ENCODE results near the gene KRTAP10-5. TPM values are rescaled to one million over a fixed set of nuclear protein-coding genes. Genes with fewer than 3 reads are reported as not detected.
"Not testable (repeated sequence)": the region's sequence is repeated elsewhere in the genome, so short reads cannot be mapped to it uniquely, and the experiment has no call there.

KRTAP10-5 gene
- total RNA-seq, 8 experiments from 2014 or later, result 0.17 to 1.1 (median 0.43) TPM; not detected in 4

DNA sequence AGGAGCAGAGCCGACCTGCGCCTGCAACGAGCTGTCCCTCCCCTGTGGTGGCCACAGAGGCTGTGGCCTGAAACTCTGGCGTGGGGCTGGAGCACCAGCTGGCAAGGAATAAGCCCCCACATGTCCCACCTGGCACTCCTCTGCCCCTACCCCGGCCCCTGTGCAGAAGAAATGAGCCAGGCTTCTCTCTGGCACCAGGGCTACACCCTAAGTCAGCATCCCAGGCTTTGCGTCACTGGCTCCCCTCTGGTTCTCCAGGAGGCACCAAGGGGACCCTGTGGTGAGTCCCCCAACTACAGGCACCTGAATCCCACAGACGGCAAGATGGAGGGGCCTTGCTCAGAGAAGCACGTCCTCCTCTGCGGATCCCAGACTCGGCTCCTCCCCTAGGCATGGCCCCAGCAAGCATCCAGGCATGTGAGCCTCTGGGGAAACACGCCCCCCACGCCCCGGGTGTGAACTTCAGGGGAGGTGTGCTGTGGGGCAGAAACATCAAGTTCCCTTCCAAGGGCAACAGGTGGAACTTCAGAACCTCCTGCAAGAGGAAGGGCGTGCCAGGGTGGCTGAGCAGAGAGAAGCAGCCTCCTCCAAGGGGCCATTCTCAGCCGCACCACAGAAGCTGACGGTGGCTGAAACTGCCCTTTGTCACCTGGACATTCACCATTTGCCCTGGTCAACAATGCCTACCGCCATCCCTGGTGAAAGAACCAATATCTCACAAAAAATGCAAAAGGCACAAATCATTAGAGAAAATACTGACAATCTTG, 22.9 kb upstream of the KRTAP10-5 start:
- no peaks in the 10 kb centered on the region for H3K4me1 ChIP-seq (replicated peaks in 1 of 2)
- no peak overlapping the region for H3K4me3 ChIP-seq
- in situ Hi-C loops (cut with MboI; ENCODE audit: low pct_unique_long_range_greater_than_20kb in 2 of 9, low sequenced_read_pairs in 9 of 9, unreplicated experiment in 9 of 9), result no loop called here
- no peak overlapping the region for H3K27ac ChIP-seq
- ATAC-seq (replicated peaks in 6 of 8), result no peak
- WGBS, 10 experiments, result 8 to 80% (median 37%) methylated on average over 1 to 5 of the region's 17 CpGs; no CpG with 5 or more reads in 3 of the 10 experiments

DNA sequence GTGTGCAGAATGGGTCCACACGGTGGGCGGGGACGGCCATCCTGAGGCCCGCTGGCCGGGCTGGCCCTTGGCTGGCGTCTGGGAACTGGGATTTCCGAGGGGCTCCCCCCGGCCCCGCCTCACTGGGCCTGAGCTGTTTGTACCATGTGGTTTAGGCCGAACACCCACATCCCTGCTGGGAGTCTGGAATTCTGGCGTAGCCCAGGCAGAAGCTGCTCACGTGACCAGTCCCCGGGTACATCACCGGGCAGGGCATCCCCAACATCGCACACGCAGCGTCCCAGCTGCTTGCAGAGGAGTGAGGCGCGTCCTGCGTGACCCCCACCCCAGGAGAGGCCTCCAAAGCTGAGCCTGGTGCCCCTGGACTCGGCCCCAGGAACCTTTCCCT, 22.1 kb upstream of the KRTAP10-5 start:
- no peak overlapping the region for H3K4me3 ChIP-seq
- H3K4me1 ChIP-seq (replicated peaks in 1 of 2), result no peaks in the 10 kb centered on the region
- peak in 1 of 8 experiments; percentile 77 for ATAC-seq (replicated peaks in 6 of 8)
- 20 to 90% (median 80%) methylated on average over 1 to 2 of the region's 21 CpGs; no CpG with 5 or more reads in 7 of the 10 experiments for WGBS, 10 experiments
- no peak overlapping the region for H3K27ac ChIP-seq
- in situ Hi-C loops (cut with MboI; ENCODE audit: low pct_unique_long_range_greater_than_20kb in 2 of 9, low sequenced_read_pairs in 9 of 9, unreplicated experiment in 9 of 9), result no loop called here

DNA sequence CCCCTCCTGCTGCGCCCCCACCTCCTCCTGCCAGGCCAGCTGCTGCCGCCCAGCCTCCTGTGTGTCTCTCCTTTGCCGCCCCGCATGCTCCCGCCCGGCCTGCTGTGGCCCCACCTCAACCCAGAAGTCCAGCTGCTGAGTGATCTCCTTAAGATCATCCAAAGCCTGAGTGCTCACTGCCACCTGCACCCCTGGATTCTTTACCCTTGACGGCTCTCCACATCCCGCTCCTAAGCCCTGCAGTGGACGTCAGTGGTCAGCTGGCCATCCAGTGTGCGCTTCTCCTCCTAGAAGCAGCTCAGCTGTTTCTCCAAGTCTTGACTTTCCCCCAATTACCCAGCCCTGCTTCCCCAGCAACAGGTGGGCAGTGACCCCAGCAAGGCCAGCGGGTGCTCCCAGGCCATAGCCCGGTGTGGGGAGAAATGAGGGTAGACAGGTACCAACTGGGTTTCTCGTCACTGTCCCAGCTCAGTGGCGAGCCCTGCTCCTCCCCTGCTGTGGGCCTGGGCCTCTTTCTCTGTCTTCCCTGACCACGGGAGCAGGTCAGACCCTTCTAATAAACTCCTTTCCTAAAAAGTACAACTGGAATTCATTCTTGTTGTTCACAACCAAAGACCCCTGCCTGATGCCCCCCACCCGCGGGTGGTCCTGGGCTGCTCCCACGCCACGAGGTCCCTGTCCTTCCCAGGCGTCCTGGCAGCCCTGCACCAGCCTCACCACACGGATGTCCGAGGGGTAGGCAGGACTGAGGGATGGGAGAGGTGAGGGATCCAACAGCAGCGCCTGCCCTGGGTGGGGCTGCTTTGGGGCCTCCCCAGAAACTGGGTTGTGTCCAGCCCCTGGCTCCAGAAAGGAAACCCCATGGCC, 21.4 kb upstream of the KRTAP10-5 start:
- 17 to 100% (median 73%) methylated on average over 1 to 8 of the region's 23 CpGs; no CpG with 5 or more reads in 2 of the 10 experiments for WGBS, 10 experiments
- Histone ChIP-seq H3K4me3 (no peak overlapping the region), H3K4me1 (replicated peaks in 1 of 2) (no peaks in the 10 kb centered on the region), H3K27ac (no peak overlapping the region)
- peak in 1 of 8 experiments; percentile 28 for ATAC-seq (replicated peaks in 6 of 8)
- in situ Hi-C loops (cut with MboI; ENCODE audit: low pct_unique_long_range_greater_than_20kb in 2 of 9, low sequenced_read_pairs in 9 of 9, unreplicated experiment in 9 of 9), result no loop called here

DNA sequence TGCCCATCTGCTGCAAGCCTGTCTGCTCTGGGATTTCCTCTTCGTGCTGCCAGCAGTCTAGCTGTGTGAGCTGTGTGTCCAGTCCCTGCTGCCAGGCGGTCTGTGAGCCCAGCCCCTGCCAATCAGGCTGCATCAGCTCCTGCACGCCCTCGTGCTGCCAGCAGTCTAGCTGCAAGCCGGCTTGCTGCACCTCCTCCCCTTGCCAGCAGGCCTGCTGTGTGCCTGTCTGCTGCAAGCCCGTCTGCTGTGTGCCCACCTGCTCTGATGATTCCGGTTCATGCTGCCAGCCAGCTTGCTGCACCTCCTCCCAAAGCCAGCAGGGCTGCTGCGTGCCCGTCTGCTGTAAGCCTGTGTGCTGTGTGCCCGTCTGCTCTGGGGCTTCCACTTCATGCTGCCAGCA, 20.7 kb upstream of the KRTAP10-5 start:
- H3K4me3 ChIP-seq; H3K27ac ChIP-seq; in situ Hi-C loops (cut with MboI; ENCODE audit: low pct_unique_long_range_greater_than_20kb in 2 of 9, low sequenced_read_pairs in 9 of 9, unreplicated experiment in 9 of 9); H3K4me1 ChIP-seq (replicated peaks in 1 of 2): not testable (repeated sequence)
- no CpG with 5 or more reads among the region's 10 CpGs for WGBS, 10 experiments
- peak in 1 of 8 experiments; percentile 65 for ATAC-seq (replicated peaks in 6 of 8)

DNA sequence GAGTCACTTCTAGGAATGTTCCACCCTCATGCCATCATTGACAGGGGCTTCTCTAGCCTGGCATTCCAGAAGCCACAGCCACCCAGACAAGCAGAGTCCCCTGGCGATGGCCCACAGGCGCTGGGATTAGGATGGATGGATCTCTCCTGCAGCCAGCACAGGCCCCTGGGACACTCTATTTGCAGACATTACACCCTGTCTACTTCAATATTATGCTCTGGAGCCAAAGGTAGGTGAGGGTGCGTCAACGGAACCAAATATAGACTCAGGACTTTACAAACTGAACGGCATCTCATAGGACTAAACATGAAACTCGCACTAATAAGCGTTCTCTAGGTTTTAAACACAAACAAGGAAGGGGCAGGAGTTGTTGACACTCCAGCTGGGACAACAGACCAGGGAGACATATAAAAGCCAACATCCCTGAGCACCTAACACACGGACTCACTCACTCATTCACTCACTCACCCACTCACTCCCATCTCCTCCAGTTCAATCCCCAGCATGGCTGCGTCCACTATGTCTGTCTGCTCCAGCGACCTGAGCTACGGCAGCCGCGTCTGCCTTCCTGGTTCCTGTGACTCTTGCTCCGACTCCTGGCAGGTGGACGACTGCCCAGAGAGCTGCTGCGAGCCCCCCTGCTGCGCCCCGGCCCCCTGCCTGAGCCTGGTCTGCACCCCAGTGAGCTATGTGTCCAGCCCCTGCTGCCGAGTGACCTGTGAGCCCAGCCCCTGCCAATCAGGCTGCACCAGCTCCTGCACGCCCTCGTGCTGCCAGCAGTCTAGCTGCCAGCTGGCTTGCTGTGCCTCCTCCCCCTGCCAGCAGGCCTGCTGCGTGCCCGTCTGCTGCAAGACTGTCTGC, 19.9 kb upstream of the KRTAP10-5 start, which contains the start of gene KRTAP10-7:
Gene KRTAP10-7, plus strand, starts transcription at position 480 of the 861 bp plus-strand sequence. Its CDS starts 25 bp downstream, at position 505.
- ATAC-seq (replicated peaks in 6 of 8); in situ Hi-C loops (cut with MboI; ENCODE audit: low pct_unique_long_range_greater_than_20kb in 2 of 9, low sequenced_read_pairs in 9 of 9, unreplicated experiment in 9 of 9); H3K27ac ChIP-seq; H3K4me1 ChIP-seq (replicated peaks in 1 of 2); H3K4me3 ChIP-seq: not testable (repeated sequence)
- WGBS, 10 experiments, result 33 to 93% (median 65%) methylated on average over 2 to 7 of the region's 23 CpGs; no CpG with 5 or more reads in 5 of the 10 experiments

DNA sequence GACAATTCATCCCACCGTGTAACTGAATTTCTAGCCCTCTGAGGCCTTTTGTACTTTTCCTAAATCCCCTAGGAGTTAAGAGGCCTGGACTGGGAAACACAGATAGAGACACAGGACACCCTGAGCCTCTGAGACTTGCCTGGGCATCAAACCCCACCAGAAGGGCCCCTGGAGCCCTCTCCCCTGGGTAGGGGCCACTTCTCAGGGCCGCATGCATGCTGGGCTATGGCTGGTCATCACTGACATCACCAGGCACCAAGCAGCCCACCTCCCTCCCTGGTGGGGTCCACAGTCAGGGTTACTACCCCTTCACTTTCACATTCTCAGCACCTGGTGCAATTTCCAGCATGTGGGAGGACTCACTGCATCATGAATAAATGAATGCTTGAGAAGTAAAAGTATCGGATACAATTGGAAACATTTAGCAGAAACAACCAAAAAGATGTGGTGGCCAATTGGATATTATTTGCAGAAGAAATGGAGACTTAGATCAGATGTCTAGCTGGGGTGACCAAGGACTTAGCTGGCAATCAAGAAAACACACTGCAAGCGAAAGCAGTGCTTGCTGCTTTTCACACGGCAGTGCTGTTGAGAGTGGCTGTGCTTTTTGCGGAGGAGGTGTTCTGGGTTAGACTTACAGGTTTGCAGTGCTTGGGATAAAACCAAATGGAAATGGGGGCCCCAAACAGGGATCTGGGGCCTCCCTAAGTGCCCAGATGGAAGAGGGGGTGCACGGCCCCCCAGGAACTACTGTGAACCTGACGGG, 19.0 kb upstream of the KRTAP10-5 start:
- H3K4me3 ChIP-seq, result no peak overlapping the region
- ATAC-seq (replicated peaks in 6 of 8), result no peak
- in situ Hi-C loops (cut with MboI; ENCODE audit: low pct_unique_long_range_greater_than_20kb in 2 of 9, low sequenced_read_pairs in 9 of 9, unreplicated experiment in 9 of 9), result no loop called here
- no peaks in the 10 kb centered on the region for H3K4me1 ChIP-seq (replicated peaks in 1 of 2)
- WGBS, 10 experiments, result 45 to 94% (median 85%) methylated on average over 2 to 5 of the region's 8 CpGs; no CpG with 5 or more reads in 2 of the 10 experiments
- no peak overlapping the region for H3K27ac ChIP-seq

DNA sequence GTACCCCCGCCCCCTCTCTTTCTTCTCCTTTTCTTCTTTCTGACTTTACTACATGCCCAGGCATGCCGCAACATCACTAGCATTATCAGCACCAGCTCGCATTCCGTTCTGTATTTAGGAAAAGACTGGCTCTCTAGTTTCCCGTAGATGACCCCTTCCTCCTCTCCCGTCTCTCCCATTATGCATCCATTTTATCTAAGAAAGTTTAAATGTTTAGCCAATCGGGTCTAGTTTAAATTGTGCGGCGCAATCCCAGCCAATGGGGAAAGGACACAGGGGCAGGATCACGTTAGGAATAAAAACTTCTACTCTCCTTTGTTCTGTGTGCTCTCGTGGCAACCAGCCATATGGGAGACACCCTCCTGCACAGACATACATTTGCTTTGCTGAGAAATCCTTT, 17.7 kb upstream of the KRTAP10-5 start:
- peak overlapping the region in 1 of 2 donors; percentile 40 for H3K27ac ChIP-seq
- no peak overlapping the region for H3K4me3 ChIP-seq
- in situ Hi-C loops (cut with MboI; ENCODE audit: low pct_unique_long_range_greater_than_20kb in 2 of 9, low sequenced_read_pairs in 9 of 9, unreplicated experiment in 9 of 9), result no loop called here
- H3K4me1 ChIP-seq (replicated peaks in 1 of 2), result no peaks in the 10 kb centered on the region
- WGBS, 10 experiments, result 20 to 88% (median 65%) methylated on average over 5 to 10 of the region's 11 CpGs
- ATAC-seq (replicated peaks in 6 of 8), result peak in 4 of 8 experiments; percentile 23 to 45 (median 36)

DNA sequence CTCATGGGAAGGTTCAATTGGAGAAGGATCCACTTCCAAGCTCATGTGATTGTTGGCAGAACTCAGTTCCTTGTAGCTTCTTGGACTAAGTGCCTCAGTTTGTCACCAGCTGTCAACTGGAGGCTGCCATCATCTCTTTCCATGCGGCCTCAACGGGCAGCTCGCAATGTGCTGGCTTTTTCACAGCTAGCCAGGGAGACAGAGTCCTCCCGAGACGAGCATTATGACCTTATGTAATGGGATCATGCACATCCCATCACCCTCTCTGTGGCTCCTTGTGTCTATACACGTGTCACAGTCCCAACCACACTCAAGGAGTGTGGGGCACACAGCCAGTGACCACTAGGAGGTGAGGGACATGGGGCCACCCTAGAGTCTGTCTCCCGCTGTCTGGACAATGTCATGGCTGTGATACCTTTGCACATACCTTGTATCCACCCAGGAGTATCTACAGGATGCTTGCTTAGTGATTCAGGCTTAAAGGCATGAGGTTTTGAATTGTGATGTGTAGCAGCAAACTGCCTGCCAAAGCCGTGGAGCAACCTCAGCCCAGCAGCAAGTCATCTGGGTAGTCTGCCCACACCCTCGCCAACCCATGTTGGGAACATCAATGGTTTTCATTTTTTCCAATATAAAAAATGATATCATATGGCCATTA, 15.8 kb upstream of the KRTAP10-5 start:
- no peak for ATAC-seq (replicated peaks in 6 of 8)
- 4 to 100% (median 57%) methylated on average over 1 to 5 of the region's 9 CpGs; no CpG with 5 or more reads in 2 of the 10 experiments for WGBS, 10 experiments

DNA sequence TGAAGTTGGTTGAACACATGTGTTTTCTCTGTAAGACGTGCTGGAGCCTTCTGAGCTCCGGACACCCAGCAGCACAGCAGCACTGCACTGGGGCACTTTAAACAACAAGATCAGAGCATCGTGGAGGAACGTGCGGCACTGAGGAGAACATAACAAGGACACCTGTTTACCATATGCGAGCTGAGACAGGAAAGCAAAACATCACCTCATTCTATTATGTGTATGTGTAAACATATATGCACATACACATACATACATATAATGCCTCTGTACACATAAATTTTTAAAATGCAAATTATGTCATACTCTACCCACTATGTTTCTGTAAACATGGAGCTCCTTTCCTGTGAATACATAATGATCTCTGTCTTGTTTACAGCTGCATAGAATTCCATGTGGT, 15.1 kb upstream of the KRTAP10-5 start:
- WGBS, 10 experiments, result 6 to 100% (median 85%) methylated on average over 2 to 6 of the region's 6 CpGs; no CpG with 5 or more reads in 4 of the 10 experiments
- in situ Hi-C loops (cut with MboI; ENCODE audit: low pct_unique_long_range_greater_than_20kb in 2 of 9, low sequenced_read_pairs in 9 of 9, unreplicated experiment in 9 of 9), result no loop called here
- Histone ChIP-seq H3K27ac (no peak overlapping the region), H3K4me1 (replicated peaks in 1 of 2) (no peaks in the 10 kb centered on the region), H3K4me3 (no peak overlapping the region)
- peak in 2 of 8 experiments; percentile 34 to 91 for ATAC-seq (replicated peaks in 6 of 8)

More for the DNA sequence above, 15.8 kb upstream of the KRTAP10-5 start:
- in situ Hi-C loops (cut with MboI; ENCODE audit: low pct_unique_long_range_greater_than_20kb in 2 of 9, low sequenced_read_pairs in 9 of 9, unreplicated experiment in 9 of 9), result no loop called here
- Histone ChIP-seq H3K4me3 (no peak overlapping the region), H3K4me1 (replicated peaks in 1 of 2) (no peaks in the 10 kb centered on the region), H3K27ac (no peak overlapping the region)

DNA sequence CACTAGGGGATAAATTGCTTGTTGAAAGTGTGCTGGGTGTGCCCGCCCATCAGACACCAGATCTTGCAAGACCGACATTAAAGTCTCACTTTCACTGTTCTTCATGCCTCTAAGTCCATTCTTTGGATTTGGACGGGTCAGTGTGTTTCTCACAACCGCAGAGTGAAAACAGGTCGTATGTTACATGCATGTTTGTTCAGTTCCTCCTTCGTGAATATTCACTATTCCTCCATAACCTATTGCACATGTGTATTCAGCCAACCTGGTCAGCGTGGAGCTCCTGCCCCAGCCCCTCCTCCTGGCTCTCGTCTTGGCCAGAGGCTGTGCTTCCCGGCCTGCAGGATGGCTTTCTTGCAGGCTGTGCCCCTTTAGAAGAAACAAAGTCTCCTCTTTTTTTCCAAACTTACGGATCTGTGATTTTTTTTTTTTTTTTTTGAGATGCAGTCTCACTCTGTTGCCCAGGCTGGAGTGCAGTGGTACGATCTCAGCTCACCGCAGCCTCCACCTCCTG, 14.1 kb upstream of the KRTAP10-5 start:
- H3K4me3 ChIP-seq, result no peak overlapping the region
- H3K27ac ChIP-seq, result no peak overlapping the region
- no peaks in the 10 kb centered on the region for H3K4me1 ChIP-seq (replicated peaks in 1 of 2)
- in situ Hi-C loops (cut with MboI; ENCODE audit: low pct_unique_long_range_greater_than_20kb in 2 of 9, low sequenced_read_pairs in 9 of 9, unreplicated experiment in 9 of 9), result no loop called here
- WGBS, 10 experiments, result 39 to 100% (median 77%) methylated on average over 2 to 10 of the region's 12 CpGs; no CpG with 5 or more reads in 1 of the 10 experiments
- peak in 1 of 8 experiments; percentile 44 for ATAC-seq (replicated peaks in 6 of 8)

DNA sequence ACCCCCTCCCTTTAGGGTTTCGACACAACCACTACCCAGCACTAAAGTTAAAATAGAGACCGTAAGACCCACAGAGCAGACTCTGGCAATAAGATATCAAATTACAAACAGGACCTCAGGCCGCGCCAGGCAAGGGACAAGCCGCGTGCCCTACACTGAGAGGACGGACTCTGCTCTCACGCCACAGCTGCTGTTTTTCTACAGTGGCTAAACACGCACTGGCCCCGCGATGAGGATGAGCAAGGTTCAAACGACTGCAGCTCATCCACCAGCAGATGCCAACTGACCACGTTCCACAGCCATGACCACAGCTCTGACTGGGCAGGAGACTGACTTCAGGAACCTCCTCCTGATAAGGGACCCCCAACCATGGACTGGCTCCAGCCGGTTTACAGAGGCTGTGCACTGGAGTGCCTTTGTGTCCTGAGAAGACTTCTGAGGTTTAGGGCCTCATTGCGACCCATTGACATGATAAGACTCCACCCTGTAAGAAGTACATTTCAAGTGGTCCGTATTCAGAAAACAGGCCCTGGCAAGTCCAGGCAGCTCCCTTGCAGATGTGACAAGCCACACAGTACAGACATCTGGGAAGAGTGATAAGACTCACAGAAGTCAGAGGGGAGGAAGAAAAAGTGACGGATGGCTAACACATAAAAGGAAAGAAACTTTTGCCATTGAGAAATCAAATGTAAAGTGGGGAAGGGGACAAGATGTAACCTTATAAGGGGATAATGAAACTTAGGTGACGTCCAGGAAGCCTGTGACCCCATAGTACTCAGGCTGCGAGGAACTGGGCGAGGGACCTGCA, 13.4 kb upstream of the KRTAP10-5 start:
- H3K27ac ChIP-seq, result no peak overlapping the region
- 29 to 100% (median 85%) methylated on average over 1 to 10 of the region's 20 CpGs; no CpG with 5 or more reads in 1 of the 10 experiments for WGBS, 10 experiments
- in situ Hi-C loops (cut with MboI; ENCODE audit: low pct_unique_long_range_greater_than_20kb in 2 of 9, low sequenced_read_pairs in 9 of 9, unreplicated experiment in 9 of 9), result no loop called here
- no peak overlapping the region for H3K4me3 ChIP-seq
- H3K4me1 ChIP-seq (replicated peaks in 1 of 2), result no peaks in the 10 kb centered on the region
- ATAC-seq (replicated peaks in 6 of 8), result peak in 1 of 8 experiments; percentile 78

All from motor neuron (in vitro differentiated cells).